HepG2 (cell line): Measurements from ENCODE around the gene SCP2D1. TPM values are rescaled to one million over a fixed set of nuclear protein-coding genes. Genes with fewer than 3 reads are reported as not detected.
A peak's percentile ranks its signal among the peaks of the same experiment; 100 is the strongest.

Experiments used
- ATF3 ChIP-seq: sonication (generic); formaldehyde crosslinking; IDR thresholded peaks from 2 replicates; pipeline ENCODE4 v1.4.0; 2020; ENCODE audit warnings: missing genetic modification reagents
- CERS6 ChIP-seq: sonication (generic); formaldehyde crosslinking; IDR thresholded peaks from 2 replicates; pipeline ENCODE4 v1.5.0; 2020; ENCODE audit warnings: missing genetic modification reagents
- FOXA3 ChIP-seq: IDR thresholded peaks from 2 replicates; pipeline ENCODE4 v1.6.1; 2016; ENCODE audit warnings: missing genetic modification reagents, missing compliant biosample characterization
- IRF9 ChIP-seq: sonication (generic); formaldehyde crosslinking; IDR thresholded peaks from 2 replicates; pipeline ENCODE4 v1.8.0; 2022; ENCODE audit warnings: missing genetic modification reagents, mild to moderate bottlenecking, borderline replicate concordance
- JUND ChIP-seq: sonication (generic); formaldehyde crosslinking; IDR thresholded peaks from 2 replicates; pipeline ENCODE4 v1.8.0; 2022; ENCODE audit warnings: mild to moderate bottlenecking, missing genetic modification reagents
- MED1 ChIP-seq: sonication (generic); formaldehyde crosslinking; IDR thresholded peaks from 2 replicates; pipeline ENCODE4 v1.4.0; 2020; ENCODE audit warnings: missing genetic modification reagents
- MIXL1 ChIP-seq: IDR thresholded peaks from 2 replicates; pipeline ENCODE4 v1.6.1; 2016
- MTF2 ChIP-seq: sonication (generic); formaldehyde crosslinking; IDR thresholded peaks from 2 replicates; pipeline ENCODE4 v1.5.0; 2020; ENCODE audit warnings: missing genetic modification reagents, borderline replicate concordance
- NR3C1 ChIP-seq: sonication (generic); formaldehyde crosslinking; IDR thresholded peaks from 2 replicates; pipeline ENCODE4 v1.4.0; 2020; ENCODE audit warnings: missing genetic modification reagents
- SSRP1 ChIP-seq: IDR thresholded peaks from 2 replicates; pipeline ENCODE4 v1.6.1; 2016; ENCODE audit warnings: control low read depth
- SYNCRIP ChIP-seq: fragments of 200-400 bp; formaldehyde crosslinking; IDR thresholded peaks from 2 replicates; pipeline ENCODE4 v1.6.1; 2018; ENCODE audit warnings: mild to moderate bottlenecking, low read depth, low read length; ENCODE audit not compliant: insufficient read depth
- ZNF382 ChIP-seq: sonication (generic); formaldehyde crosslinking; IDR thresholded peaks from 2 replicates; pipeline ENCODE4 v1.5.0; 2020; ENCODE audit warnings: missing genetic modification reagents, mild to moderate bottlenecking, borderline replicate concordance
- ZNF546 ChIP-seq: sonication (generic); formaldehyde crosslinking; conservative IDR thresholded peaks from 2 replicates; pipeline ENCODE4 v1.8.1; 2023; ENCODE audit warnings: mild to moderate bottlenecking, missing genetic modification reagents
- ZNF609 ChIP-seq: sonication (generic); formaldehyde crosslinking; IDR thresholded peaks from 2 replicates; pipeline ENCODE4 v1.4.0; 2020; ENCODE audit warnings: mild to moderate bottlenecking, missing genetic modification reagents, borderline replicate concordance
- ZSCAN20 ChIP-seq: sonication (generic); formaldehyde crosslinking; IDR thresholded peaks from 2 replicates; pipeline ENCODE4 v1.4.0; 2020; ENCODE audit warnings: missing genetic modification reagents, mild to moderate bottlenecking, borderline replicate concordance
- polyA plus RNA-seq, 8 experiments: library from polyadenylated mRNA; depleted of rRNA in 3 of 8; stranded (reverse) in 7 of 8; unstranded in 1 of 8; fragments of >200 nt; fragmentation: Illumina TruSeq in 4 of 8; extraction: Trizol in 4 of 8; gene quantifications; 2 replicates each; pipeline versions ENCODE4 v1.2.1 to v1.2.3, GENCODE V29; 2011 to 2016; ENCODE audit warnings: low read depth in 4 of 8, missing spikeins in 1 of 8, mixed read lengths in 1 of 8; ENCODE audit not compliant: insufficient read depth in 1 of 8
- total RNA-seq, 5 experiments: library from RNA; depleted of rRNA; stranded (reverse); fragments of >200 nt; fragmentation: Illumina TruSeq; extraction: Trizol; gene quantifications; 2 replicates each; pipeline ENCODE4 v1.2.3, GENCODE V29; 2016; ENCODE audit warnings: low read depth in 1 of 5
- TF ChIP-seq, protein P1 (sequence below): sonication (generic); formaldehyde crosslinking; IDR thresholded peaks from 2 replicates; pipeline ENCODE4 v1.4.0; 2020; ENCODE audit warnings: missing genetic modification reagents

SCP2D1 gene
- total and polyA plus RNA-seq, 2 of the 13 experiments (the other 11 are each of a cell fraction or from before 2014, with no cell fraction given) = not detected

DNA sequence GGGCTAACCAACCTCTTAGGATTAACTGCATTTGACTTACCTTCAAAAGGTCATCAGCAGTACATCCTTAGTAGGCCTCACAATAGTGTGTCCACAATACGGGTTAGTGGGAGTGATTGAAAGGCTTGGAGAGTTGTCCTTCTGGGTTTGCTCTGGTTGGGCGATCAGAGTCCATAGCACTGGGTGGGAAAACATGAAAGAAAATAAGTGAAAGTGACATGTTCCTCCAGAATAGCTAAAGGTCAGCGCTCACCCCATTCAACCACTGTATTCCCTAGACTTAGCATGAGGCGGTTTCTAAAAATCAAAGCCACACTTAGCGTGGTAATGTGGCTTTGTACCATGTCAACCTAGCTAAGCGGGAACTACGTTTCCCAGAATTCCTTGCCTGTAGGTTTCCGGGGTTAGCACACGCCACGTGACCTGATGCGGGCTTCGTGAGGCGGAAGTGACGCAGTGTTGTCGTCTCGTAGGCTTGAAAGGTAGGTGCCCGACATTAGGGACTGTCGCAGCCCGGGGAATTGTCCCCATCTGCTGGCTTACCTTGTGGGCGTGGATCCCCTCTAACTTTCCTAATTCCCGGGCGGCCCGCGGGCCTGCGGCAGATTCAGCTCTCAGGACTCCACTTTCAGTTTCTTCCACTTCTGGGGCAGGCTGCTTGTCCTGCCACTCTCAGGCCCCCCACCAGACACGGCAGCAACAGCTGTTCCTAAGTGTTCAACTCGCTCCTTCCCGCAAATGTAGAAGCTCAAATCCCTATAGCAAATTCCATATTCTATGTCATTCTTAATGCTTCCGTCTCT is 19.8 kb upstream of the SCP2D1 start (continued):
- TF ChIP-seq, protein P1, sequence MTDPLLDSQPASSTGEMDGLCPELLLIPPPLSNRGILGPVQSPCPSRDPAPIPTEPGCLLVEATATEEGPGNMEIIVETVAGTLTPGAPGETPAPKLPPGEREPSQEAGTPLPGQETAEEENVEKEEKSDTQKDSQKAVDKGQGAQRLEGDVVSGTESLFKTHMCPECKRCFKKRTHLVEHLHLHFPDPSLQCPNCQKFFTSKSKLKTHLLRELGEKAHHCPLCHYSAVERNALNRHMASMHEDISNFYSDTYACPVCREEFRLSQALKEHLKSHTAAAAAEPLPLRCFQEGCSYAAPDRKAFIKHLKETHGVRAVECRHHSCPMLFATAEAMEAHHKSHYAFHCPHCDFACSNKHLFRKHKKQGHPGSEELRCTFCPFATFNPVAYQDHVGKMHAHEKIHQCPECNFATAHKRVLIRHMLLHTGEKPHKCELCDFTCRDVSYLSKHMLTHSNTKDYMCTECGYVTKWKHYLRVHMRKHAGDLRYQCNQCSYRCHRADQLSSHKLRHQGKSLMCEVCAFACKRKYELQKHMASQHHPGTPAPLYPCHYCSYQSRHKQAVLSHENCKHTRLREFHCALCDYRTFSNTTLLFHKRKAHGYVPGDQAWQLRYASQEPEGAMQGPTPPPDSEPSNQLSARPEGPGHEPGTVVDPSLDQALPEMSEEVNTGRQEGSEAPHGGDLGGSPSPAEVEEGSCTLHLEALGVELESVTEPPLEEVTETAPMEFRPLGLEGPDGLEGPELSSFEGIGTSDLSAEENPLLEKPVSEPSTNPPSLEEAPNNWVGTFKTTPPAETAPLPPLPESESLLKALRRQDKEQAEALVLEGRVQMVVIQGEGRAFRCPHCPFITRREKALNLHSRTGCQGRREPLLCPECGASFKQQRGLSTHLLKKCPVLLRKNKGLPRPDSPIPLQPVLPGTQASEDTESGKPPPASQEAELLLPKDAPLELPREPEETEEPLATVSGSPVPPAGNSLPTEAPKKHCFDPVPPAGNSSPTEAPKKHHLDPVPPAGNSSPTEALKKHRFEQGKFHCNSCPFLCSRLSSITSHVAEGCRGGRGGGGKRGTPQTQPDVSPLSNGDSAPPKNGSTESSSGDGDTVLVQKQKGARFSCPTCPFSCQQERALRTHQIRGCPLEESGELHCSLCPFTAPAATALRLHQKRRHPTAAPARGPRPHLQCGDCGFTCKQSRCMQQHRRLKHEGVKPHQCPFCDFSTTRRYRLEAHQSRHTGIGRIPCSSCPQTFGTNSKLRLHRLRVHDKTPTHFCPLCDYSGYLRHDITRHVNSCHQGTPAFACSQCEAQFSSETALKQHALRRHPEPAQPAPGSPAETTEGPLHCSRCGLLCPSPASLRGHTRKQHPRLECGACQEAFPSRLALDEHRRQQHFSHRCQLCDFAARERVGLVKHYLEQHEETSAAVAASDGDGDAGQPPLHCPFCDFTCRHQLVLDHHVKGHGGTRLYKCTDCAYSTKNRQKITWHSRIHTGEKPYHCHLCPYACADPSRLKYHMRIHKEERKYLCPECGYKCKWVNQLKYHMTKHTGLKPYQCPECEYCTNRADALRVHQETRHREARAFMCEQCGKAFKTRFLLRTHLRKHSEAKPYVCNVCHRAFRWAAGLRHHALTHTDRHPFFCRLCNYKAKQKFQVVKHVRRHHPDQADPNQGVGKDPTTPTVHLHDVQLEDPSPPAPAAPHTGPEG (CRISPR knock-in tag) = peak; percentile 95
- TF ChIP-seq CERS6 (0 out of 2 replicates have a peak, but pooled peaks have one; percentile 25), SSRP1 (CRISPR knock-in tag) (peak; percentile 73; the same call in 1 of the 2 replicates), FOXA3 (peak; percentile 74), MTF2 (peak; percentile 100), SYNCRIP (no peak), ZNF382 (CRISPR knock-in tag) (no peak), MIXL1 (CRISPR knock-in tag) (peak; percentile 61), ATF3 (no peak), ZSCAN20 (CRISPR knock-in tag) (peak; percentile 78; the same call in 1 of the 2 replicates), NR3C1 (no peak), MED1 (no peak; the same call in none of the 2 replicates), JUND (no peak; the same call in 1 of the 2 replicates), IRF9 (CRISPR knock-in tag) (peak; percentile 86), ZNF609 (CRISPR knock-in tag) (peak; percentile 76), ZNF546 (CRISPR knock-in tag) (no peak)
